ENCODE data around the gene DDX23. TPM values are rescaled to one million over a fixed set of nuclear protein-coding genes. Genes with fewer than 3 reads are reported as not detected.
A peak's percentile ranks its signal among the peaks of the same experiment; 100 is the strongest.

The DDX23 gene
- total and polyA plus RNA-seq, 10 donors = 33.1 to 104 (median 83.5) TPM

DNA sequence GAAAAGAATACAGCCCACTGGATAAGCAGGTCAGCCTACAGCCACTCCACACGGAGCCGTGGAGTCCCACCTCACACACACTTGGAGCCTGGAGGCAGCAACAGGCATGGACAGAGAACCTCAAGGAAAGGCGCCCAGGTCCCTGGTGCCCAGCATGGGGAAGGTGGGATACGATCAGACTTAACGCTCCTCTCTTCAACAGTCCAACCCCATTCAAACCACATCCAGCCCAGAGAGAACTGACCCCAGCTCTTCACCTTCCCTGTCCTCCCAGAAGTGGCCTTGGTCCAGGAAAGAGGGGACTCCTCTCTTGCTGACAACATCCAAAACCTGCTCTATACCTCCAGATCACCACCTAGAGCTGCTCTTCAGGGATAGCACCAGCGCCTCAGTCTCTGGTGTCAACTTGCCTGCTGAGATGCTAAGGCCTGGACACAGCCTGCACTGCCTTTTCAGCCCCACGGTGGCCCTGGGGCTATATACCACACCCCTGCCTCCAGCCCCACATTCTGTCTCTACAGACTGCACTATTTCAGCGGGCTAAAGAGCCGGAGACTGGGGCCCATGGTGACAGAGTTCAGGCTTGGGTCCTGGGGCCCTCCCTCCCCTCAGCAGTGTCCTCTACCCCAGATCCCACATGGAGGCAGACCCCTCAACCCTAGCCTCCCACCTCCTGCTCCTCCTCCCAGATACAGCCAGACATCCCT lies 70.1 kb downstream of the DDX23 start:
- no peak for DNase-seq
- 80 to 94% (median 89%) methylated on average over 8 to 9 of the region's 9 CpGs for WGBS, 5 donors
- Histone ChIP-seq H3K27me3 (replicated peaks in 1 of 7) (peaks cover 0 to 1% (median 0%) of the 10 kb centered on the region in 7 donors), H3K27ac (no peak overlapping the region), H3K36me3 (peaks cover 0 to 16% (median 3%) of the 10 kb centered on the region in 6 donors), H3K4me1 (peaks cover 0 to 5% (median under 1%) of the 10 kb centered on the region in 6 donors), H3K4me3 (no peak overlapping the region), H3K9me3 (no peaks in the 10 kb centered on the region)
- intact Hi-C loops (cut with DNase I; ENCODE audit: low total_unique reads) = no loop called here
- TF ChIP-seq POLR2A (IDR thresholded peaks at IDR 0.05) = no peak
- TF ChIP-seq, protein P1, sequence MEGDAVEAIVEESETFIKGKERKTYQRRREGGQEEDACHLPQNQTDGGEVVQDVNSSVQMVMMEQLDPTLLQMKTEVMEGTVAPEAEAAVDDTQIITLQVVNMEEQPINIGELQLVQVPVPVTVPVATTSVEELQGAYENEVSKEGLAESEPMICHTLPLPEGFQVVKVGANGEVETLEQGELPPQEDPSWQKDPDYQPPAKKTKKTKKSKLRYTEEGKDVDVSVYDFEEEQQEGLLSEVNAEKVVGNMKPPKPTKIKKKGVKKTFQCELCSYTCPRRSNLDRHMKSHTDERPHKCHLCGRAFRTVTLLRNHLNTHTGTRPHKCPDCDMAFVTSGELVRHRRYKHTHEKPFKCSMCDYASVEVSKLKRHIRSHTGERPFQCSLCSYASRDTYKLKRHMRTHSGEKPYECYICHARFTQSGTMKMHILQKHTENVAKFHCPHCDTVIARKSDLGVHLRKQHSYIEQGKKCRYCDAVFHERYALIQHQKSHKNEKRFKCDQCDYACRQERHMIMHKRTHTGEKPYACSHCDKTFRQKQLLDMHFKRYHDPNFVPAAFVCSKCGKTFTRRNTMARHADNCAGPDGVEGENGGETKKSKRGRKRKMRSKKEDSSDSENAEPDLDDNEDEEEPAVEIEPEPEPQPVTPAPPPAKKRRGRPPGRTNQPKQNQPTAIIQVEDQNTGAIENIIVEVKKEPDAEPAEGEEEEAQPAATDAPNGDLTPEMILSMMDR (IDR thresholded peaks at IDR 0.05 in 8 of 11, conservative IDR thresholded peaks at IDR 0.05 in 3 of 11) = no peak
- TF ChIP-seq POLR2AphosphoS5 (IDR thresholded peaks at IDR 0.05) = no peak

DNA sequence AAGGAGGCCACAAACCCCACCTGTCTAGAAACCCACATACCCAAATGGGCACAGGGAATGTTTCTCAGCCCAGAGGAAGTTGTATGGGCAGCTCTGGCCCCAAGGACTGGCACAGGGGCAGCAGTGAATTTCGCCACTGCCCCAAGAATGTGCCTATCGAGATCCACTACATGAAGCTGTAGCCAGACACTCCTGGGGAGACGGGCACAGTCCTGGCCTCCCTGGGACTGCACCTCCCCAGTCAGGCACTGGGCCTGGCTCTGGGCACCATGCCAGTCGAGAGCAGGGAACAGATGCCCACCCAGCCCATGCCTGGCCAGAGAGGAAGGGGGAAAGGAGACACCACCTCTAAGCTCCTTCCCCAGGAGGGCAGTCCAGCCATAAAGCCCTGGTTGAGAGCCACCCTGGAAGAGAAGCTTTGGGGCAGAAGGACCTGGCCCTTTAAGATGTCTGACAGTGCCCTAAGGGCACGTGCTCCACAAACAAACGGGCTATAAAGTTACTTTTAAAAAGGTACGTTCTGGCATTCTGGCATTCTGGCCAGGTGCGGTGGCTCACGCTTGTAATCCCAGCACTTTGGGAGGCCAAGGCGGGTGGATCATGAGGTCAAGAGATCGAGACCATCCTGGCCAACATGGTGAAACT lies 71.5 kb downstream of the DDX23 start:
- peaks cover 0 to 28% (median 3%) of the 10 kb centered on the region in 6 donors for H3K36me3 ChIP-seq
- 79 to 87% (median 81%) methylated on average over 9 to 11 of the region's 11 CpGs for whole genome bisulfite sequencing, 5 donors
- H3K27ac ChIP-seq = peak overlapping the region in 1 of 8 donors; percentile 1
- intact Hi-C loops (cut with DNase I; ENCODE audit: low total_unique reads) = no loop called here
- H3K4me1 ChIP-seq = peaks cover 0 to 4% (median 0%) of the 10 kb centered on the region in 6 donors
- TF ChIP-seq, protein P1 (IDR thresholded peaks at IDR 0.05 in 8 of 11, conservative IDR thresholded peaks at IDR 0.05 in 3 of 11) = no peak
- no peak for TF ChIP-seq POLR2AphosphoS5 (IDR thresholded peaks at IDR 0.05)
- no peak for TF ChIP-seq POLR2A (IDR thresholded peaks at IDR 0.05)
- H3K9me3 ChIP-seq = no peaks in the 10 kb centered on the region
- DNase-seq = no peak
- no peaks in the 10 kb centered on the region for H3K27me3 ChIP-seq (replicated peaks in 1 of 7)
- no peak overlapping the region for H3K4me3 ChIP-seq

DNA sequence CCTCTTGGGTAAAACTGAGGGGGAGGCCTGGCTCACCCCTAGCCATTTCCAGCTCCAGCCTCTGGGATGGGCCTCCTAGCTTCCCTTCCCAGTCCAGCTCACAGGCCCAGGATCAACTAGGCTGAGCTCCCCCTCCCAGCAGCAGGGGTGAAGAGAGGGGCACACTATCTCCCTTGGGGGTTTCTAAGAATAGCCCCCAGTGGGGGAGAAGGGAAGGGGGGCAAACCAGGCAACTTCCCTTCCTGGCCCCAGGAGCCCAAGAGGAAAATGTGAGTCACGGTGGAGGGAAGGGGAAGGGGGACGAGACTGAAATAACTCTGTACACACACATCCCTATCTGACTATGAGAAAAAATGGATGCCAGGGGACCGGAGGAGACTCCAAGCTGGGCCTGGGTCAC lies 72.1 kb downstream of the DDX23 start:
- 25 to 36% (median 31%) methylated on average over 3 of the region's 3 CpGs for WGBS, 5 donors
- intact Hi-C loops (cut with DNase I; ENCODE audit: low total_unique reads) = no loop called here
- Histone ChIP-seq H3K36me3 (peaks cover 0 to 34% (median 5%) of the 10 kb centered on the region in 6 donors), H3K9me3 (no peaks in the 10 kb centered on the region), H3K4me3 (no peak overlapping the region), H3K27me3 (replicated peaks in 1 of 7) (no peaks in the 10 kb centered on the region), H3K4me1 (peaks cover 0 to 4% (median 0%) of the 10 kb centered on the region in 6 donors), H3K27ac (no peak overlapping the region)
- no peak for DNase-seq
- TF ChIP-seq, protein P1 (IDR thresholded peaks at IDR 0.05 in 8 of 11, conservative IDR thresholded peaks at IDR 0.05 in 3 of 11) = no peak
- TF ChIP-seq POLR2A (IDR thresholded peaks at IDR 0.05) (no peak), POLR2AphosphoS5 (IDR thresholded peaks at IDR 0.05) (no peak)

Small RNA genes within 50 kb of the gene (small RNA-seq; reads per million reads assigned to genes)
- 0 reads per million in 4 donors for gene RF00019
- 0 reads per million in 4 donors for gene RNU6-600P

Other genes starting within 250 kb of the DDX23 start
- gene KANSL2, start 169.9 kb downstream of the DDX23 start, total RNA-seq = 10 to 100 TPM; 28.4 to 50.7 (median 31.6) TPM
- 10 to 100 TPM; 38.3 to 48.4 (median 43.3) TPM for gene KANSL2, start 169.9 kb downstream of the DDX23 start, polyA plus RNA-seq
- gene CCNT1, start 135.5 kb downstream of the DDX23 start, total RNA-seq = 10 to 100 TPM; 30.3 to 53.4 (median 40.9) TPM
- 1 to 10 TPM; 4.0 to 5.7 (median 4.8) TPM for gene CCNT1, start 135.5 kb downstream of the DDX23 start, polyA plus RNA-seq
- gene ADCY6, start 63.1 kb downstream of the DDX23 start, total RNA-seq = 10 to 100 TPM; 10.3 to 20.4 (median 14.4) TPM
- gene ADCY6, start 63.1 kb downstream of the DDX23 start, polyA plus RNA-seq = 1 to 10 TPM; 1.6 to 5.7 (median 2.3) TPM
- 10 to 100 TPM in 3 of 7 donors, 1 to 10 TPM in 4; 4.7 to 16.1 (median 8.4) TPM for gene CACNB3, start 33.7 kb downstream of the DDX23 start, total RNA-seq
- gene CACNB3, start 33.7 kb downstream of the DDX23 start, polyA plus RNA-seq = 1 to 10 TPM; 2.5 to 4.6 (median 4.3) TPM
- 1 to 10 TPM in 5 of 7 donors, under 1 TPM in 2; 0.69 to 3.0 (median 1.5) TPM for gene RND1, start 13.7 kb upstream of the DDX23 start, total RNA-seq
- under 1 TPM; 0.65 to 0.93 (median 0.86) TPM for gene RND1, start 13.7 kb upstream of the DDX23 start, polyA plus RNA-seq
- gene FKBP11, start 73.3 kb upstream of the DDX23 start, total RNA-seq = 10 to 100 TPM; 27.8 to 73.8 (median 43.2) TPM
- 10 to 100 TPM; 31.8 to 49.8 (median 37.9) TPM for gene FKBP11, start 73.3 kb upstream of the DDX23 start, polyA plus RNA-seq
- 100 to 1,000 TPM in 4 of 7 donors, 10 to 100 TPM in 3; 66.8 to 152 (median 125) TPM for gene ARF3, start 105.3 kb upstream of the DDX23 start, total RNA-seq
- gene ARF3, start 105.3 kb upstream of the DDX23 start, polyA plus RNA-seq = 10 to 100 TPM; 22.2 to 54.1 (median 31.2) TPM
- 1 to 10 TPM in 6 of 7 donors, under 1 TPM in 1; 0.59 to 2.9 (median 2.0) TPM for gene WNT10B, start 119.6 kb upstream of the DDX23 start, total RNA-seq
- gene WNT10B, start 119.6 kb upstream of the DDX23 start, polyA plus RNA-seq = 1 to 10 TPM; 2.5 to 5.4 (median 4.6) TPM
- gene WNT1, start 126.2 kb upstream of the DDX23 start, total RNA-seq = under 1 TPM in 3 of 7 donors, not detected in 4; 0.23 to 0.52 (median 0.41) TPM
- gene WNT1, start 126.2 kb upstream of the DDX23 start, polyA plus RNA-seq = under 1 TPM in 1 of 3 donors, not detected in 2; 0.06 TPM
- gene DDN, start 147.2 kb upstream of the DDX23 start, total RNA-seq = 1 to 10 TPM in 1 of 7 donors, under 1 TPM in 5, not detected in 1; 0.15 to 2.0 (median 0.40) TPM
- gene DDN, start 147.2 kb upstream of the DDX23 start, polyA plus RNA-seq = under 1 TPM; 0.09 to 0.64 (median 0.42) TPM
- 10 to 100 TPM; 40.2 to 47.2 (median 44.6) TPM for gene PRKAG1, start 166.6 kb upstream of the DDX23 start, total RNA-seq
- 10 to 100 TPM; 34.1 to 41.4 (median 39.8) TPM for gene PRKAG1, start 166.6 kb upstream of the DDX23 start, polyA plus RNA-seq
- gene KMT2D, start 208.6 kb upstream of the DDX23 start, total RNA-seq = 100 to 1,000 TPM; 115 to 172 (median 163) TPM
- gene KMT2D, start 208.6 kb upstream of the DDX23 start, polyA plus RNA-seq = 10 to 100 TPM in 1 of 3 donors, 1 to 10 TPM in 2; 5.1 to 42.1 (median 6.0) TPM
- 1 to 10 TPM; 2.0 to 4.3 (median 2.5) TPM for gene RHEBL1, start 217.8 kb upstream of the DDX23 start, total RNA-seq
- gene RHEBL1, start 217.8 kb upstream of the DDX23 start, polyA plus RNA-seq = 1 to 10 TPM; 3.9 to 6.7 (median 5.5) TPM
- 1 to 10 TPM in 3 of 7 donors, under 1 TPM in 4; 0.33 to 2.6 (median 0.79) TPM for gene DHH, start 242.6 kb upstream of the DDX23 start, total RNA-seq
- under 1 TPM; 0.09 to 0.74 (median 0.59) TPM for gene DHH, start 242.6 kb upstream of the DDX23 start, polyA plus RNA-seq

Measured in spleen (tissue), 11 donors.